Measurements from ENCODE around the gene NFX1. TPM values are rescaled to one million over a fixed set of nuclear protein-coding genes. Genes with fewer than 3 reads are reported as not detected.

The NFX1 gene
- total and polyA plus RNA-seq, 9 of the 15 experiments (the other 6 are each of a cell fraction or from before 2014, with no cell fraction given), result 8.8 to 38.9 (median 26.8) TPM

DNA sequence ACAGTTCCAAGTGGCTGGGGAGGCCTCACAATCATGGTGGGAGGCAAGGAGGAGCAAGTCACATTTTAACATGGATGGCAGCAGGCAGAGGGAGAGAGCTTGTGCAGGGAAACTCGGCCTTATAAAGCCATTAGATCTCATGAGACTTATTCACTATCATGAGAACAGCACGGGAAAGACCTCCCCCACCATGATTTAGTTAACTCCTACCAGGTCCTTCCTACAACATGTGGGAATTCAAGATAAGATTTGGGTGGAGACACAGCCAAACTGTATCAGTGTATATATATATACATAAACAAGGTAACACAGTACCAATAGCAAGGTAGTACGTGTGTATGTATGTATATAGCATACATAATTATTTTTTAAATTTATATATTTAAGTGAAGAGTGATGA lies 50.9 kb downstream of the NFX1 start (continued):
- no peak for TF ChIP-seq E2F3 (CRISPR knock-in tag; IDR thresholded peaks at IDR 0.05)
- no peak for TF ChIP-seq SREBF2 (CRISPR knock-in tag; IDR thresholded peaks at IDR 0.05)
- peak; percentile 80 for TF ChIP-seq TAL1 (IDR thresholded peaks at IDR 0.05)
- TF ChIP-seq, protein P1, sequence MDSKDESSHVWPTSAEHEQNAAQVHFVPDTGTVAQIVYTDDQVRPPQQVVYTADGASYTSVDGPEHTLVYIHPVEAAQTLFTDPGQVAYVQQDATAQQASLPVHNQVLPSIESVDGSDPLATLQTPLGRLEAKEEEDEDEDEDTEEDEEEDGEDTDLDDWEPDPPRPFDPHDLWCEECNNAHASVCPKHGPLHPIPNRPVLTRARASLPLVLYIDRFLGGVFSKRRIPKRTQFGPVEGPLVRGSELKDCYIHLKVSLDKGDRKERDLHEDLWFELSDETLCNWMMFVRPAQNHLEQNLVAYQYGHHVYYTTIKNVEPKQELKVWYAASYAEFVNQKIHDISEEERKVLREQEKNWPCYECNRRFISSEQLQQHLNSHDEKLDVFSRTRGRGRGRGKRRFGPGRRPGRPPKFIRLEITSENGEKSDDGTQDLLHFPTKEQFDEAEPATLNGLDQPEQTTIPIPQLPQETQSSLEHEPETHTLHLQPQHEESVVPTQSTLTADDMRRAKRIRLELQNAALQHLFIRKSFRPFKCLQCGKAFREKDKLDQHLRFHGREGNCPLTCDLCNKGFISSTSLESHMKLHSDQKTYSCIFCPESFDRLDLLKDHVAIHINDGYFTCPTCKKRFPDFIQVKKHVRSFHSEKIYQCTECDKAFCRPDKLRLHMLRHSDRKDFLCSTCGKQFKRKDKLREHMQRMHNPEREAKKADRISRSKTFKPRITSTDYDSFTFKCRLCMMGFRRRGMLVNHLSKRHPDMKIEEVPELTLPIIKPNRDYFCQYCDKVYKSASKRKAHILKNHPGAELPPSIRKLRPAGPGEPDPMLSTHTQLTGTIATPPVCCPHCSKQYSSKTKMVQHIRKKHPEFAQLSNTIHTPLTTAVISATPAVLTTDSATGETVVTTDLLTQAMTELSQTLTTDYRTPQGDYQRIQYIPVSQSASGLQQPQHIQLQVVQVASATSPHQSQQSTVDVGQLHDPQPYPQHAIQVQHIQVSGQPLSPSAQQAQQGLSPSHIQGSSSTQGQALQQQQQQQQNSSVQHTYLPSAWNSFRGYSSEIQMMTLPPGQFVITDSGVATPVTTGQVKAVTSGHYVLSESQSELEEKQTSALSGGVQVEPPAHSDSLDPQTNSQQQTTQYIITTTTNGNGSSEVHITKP (IDR thresholded peaks at IDR 0.05; ENCODE audit: partially characterized antibody), result peak; percentile 53
- TF ChIP-seq ARID1B (IDR thresholded peaks at IDR 0.05), result peak; percentile 74
- TF ChIP-seq CBFA2T2 (conservative IDR thresholded peaks at IDR 0.05), result peak; percentile 64
- no peak for TF ChIP-seq MYBL2 (IDR thresholded peaks at IDR 0.05; ENCODE audit: low read depth)
- no peak for TF ChIP-seq MYBL2 (CRISPR knock-in tag; IDR thresholded peaks at IDR 0.05; ENCODE audit: borderline replicate concordance)
- TF ChIP-seq ZBTB7A (IDR thresholded peaks at IDR 0.05; ENCODE audit: borderline replicate concordance, control insufficient read depth, low read depth, low read length), result no peak
- TF ChIP-seq TCF3 (CRISPR knock-in tag; IDR thresholded peaks at IDR 0.05), result peak; percentile 73
- peak; percentile 77 for TF ChIP-seq CBFA2T3 (IDR thresholded peaks at IDR 0.05)
- peak; percentile 45 for TF ChIP-seq DPF2 (IDR thresholded peaks at IDR 0.05)
- TF ChIP-seq MTA2 (IDR thresholded peaks at IDR 0.05; ENCODE audit: low read depth), result peak; percentile 44; the same call in 1 of the 2 replicates
- peak; percentile 64 to 73; a peak in 3 of 4 replicates for TF ChIP-seq TRIM24 (IDR thresholded peaks at IDR 0.05)
- TF ChIP-seq, protein P2, sequence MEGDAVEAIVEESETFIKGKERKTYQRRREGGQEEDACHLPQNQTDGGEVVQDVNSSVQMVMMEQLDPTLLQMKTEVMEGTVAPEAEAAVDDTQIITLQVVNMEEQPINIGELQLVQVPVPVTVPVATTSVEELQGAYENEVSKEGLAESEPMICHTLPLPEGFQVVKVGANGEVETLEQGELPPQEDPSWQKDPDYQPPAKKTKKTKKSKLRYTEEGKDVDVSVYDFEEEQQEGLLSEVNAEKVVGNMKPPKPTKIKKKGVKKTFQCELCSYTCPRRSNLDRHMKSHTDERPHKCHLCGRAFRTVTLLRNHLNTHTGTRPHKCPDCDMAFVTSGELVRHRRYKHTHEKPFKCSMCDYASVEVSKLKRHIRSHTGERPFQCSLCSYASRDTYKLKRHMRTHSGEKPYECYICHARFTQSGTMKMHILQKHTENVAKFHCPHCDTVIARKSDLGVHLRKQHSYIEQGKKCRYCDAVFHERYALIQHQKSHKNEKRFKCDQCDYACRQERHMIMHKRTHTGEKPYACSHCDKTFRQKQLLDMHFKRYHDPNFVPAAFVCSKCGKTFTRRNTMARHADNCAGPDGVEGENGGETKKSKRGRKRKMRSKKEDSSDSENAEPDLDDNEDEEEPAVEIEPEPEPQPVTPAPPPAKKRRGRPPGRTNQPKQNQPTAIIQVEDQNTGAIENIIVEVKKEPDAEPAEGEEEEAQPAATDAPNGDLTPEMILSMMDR (IDR thresholded peaks at IDR 0.05 in 2 of 3, conservative IDR thresholded peaks at IDR 0.05 in 1 of 3; ENCODE audit: insufficient read depth in 2 of 3, low read depth in 1 of 3, low read length in 3 of 3), result no peak
- TF ChIP-seq, protein P3, sequence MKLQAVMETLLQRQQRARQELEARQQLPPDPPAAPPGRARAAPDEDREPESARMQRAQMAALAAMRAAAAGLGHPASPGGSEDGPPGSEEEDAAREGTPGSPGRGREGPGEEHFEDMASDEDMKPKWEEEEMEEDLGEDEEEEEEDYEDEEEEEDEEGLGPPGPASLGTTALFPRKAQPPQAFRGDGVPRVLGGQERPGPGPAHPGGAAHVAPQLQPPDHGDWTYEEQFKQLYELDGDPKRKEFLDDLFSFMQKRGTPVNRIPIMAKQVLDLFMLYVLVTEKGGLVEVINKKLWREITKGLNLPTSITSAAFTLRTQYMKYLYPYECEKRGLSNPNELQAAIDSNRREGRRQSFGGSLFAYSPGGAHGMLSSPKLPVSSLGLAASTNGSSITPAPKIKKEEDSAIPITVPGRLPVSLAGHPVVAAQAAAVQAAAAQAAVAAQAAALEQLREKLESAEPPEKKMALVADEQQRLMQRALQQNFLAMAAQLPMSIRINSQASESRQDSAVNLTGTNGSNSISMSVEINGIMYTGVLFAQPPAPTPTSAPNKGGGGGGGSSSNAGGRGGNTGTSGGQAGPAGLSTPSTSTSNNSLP (IDR thresholded peaks at IDR 0.05; ENCODE audit: borderline replicate concordance, low read depth, low read length), result no peak
- no peak for TF ChIP-seq NFRKB (IDR thresholded peaks at IDR 0.05; ENCODE audit: low read depth)
- TF ChIP-seq ZBTB1 (CRISPR knock-in tag; IDR thresholded peaks at IDR 0.05; ENCODE audit: borderline replicate concordance, low read depth), result no peak
- no peak for TF ChIP-seq ZNF184 (CRISPR knock-in tag; IDR thresholded peaks at IDR 0.05)
- TF ChIP-seq ZNF583 (CRISPR knock-in tag; IDR thresholded peaks at IDR 0.05), result no peak

All from K562 (cell line).